Tibial artery (tissue), 4 donors: ENCODE measurements around the gene CYSLTR2.

Experiments used
- DNase-seq, 2 donors: peaks; one replicate each; pipeline ENCODE4 v3.0.0-alpha.2; 2019
- H3K27ac ChIP-seq, 2 donors: fragments of 200-600 bp; sonication (generic) in 1 of 2; 1 replicate in 1 of 2; 2 replicates in 1 of 2; pipeline ENCODE4 v1.5.1; 2018 to 2019; ENCODE audit warnings: mild to moderate bottlenecking in 1 of 2
- H3K27me3 ChIP-seq, 2 donors: fragments of 200-600 bp; sonication (generic) in 1 of 2; one replicate each; pipeline versions ENCODE4 v1.5.1 to v1.6.0; 2016 to 2019
- H3K36me3 ChIP-seq, 3 donors: fragments of 200-600 bp; sonication (generic) in 2 of 3; one replicate each; pipeline ENCODE4 v1.5.1; 2016 to 2019; ENCODE audit warnings: mild to moderate bottlenecking in 2 of 3
- H3K4me1 ChIP-seq, 4 donors: fragments of 200-600 bp; sonication (generic) in 2 of 4; 1 replicate in 3 of 4; 2 replicates in 1 of 4; pipeline ENCODE4 v1.5.1; 2016 to 2019
- H3K4me3 ChIP-seq, 2 donors: fragments of 200-600 bp; sonication (generic) in 1 of 2; 1 replicate in 1 of 2; 2 replicates in 1 of 2; pipeline ENCODE4 v1.5.1; 2018 to 2019; ENCODE audit warnings: mild to moderate bottlenecking in 2 of 2
- H3K9me3 ChIP-seq, 3 donors: fragments of 200-600 bp; sonication (generic) in 1 of 3; one replicate each; pipeline ENCODE4 v1.5.1; 2016 to 2019
- intact Hi-C: fragments of 100-400 bp; cut with DNase I; formaldehyde crosslinking; loops from one replicate; pipeline ENCODE4 v1.15.0; 2023; ENCODE audit warnings: low total_unique reads
- TF ChIP-seq, protein P1 (sequence below), 2 experiments: fragments of 200-600 bp in 1 of 2; fragments of 450-650 bp in 1 of 2; IDR thresholded peaks; one replicate each; pipeline ENCODE4 v1.5.1; 2017 to 2019; ENCODE audit warnings: antibody characterized with exemption in 2 of 2, mild to moderate bottlenecking in 1 of 2, moderate library complexity in 1 of 2

CYSLTR2 gene

DNA sequence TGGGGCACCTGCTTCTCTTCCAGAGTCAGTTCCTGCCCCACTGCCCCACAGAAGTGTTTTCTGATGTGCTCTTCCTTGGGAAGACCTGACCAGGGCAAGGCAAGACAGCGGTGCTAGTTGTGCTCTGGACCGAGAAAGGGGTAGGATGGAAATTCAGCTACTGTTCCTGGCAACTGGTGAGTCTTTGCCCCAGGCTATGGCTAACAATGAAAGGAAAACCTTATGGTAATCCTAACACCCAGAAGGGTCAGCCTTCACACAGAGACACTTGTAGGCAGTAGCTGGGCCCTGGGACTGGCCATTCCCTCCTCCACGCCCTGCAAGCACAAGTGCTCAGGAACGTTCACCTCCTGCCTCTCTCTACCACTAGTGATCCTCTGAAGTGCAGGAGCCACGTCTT lies 9.6 kb upstream of the CYSLTR2 start:
- intact Hi-C loops = no loop called here
- H3K4me3 ChIP-seq = no peak overlapping the region
- H3K27ac ChIP-seq = no peak overlapping the region
- no peaks in the 10 kb centered on the region for H3K36me3 ChIP-seq
- no peaks in the 10 kb centered on the region for H3K4me1 ChIP-seq
- H3K27me3 ChIP-seq = peaks cover 0 to 4% of the 10 kb centered on the region in 2 donors
- TF ChIP-seq, protein P1, sequence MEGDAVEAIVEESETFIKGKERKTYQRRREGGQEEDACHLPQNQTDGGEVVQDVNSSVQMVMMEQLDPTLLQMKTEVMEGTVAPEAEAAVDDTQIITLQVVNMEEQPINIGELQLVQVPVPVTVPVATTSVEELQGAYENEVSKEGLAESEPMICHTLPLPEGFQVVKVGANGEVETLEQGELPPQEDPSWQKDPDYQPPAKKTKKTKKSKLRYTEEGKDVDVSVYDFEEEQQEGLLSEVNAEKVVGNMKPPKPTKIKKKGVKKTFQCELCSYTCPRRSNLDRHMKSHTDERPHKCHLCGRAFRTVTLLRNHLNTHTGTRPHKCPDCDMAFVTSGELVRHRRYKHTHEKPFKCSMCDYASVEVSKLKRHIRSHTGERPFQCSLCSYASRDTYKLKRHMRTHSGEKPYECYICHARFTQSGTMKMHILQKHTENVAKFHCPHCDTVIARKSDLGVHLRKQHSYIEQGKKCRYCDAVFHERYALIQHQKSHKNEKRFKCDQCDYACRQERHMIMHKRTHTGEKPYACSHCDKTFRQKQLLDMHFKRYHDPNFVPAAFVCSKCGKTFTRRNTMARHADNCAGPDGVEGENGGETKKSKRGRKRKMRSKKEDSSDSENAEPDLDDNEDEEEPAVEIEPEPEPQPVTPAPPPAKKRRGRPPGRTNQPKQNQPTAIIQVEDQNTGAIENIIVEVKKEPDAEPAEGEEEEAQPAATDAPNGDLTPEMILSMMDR (IDR thresholded peaks at IDR 0.05) = no peak
- no peak for DNase-seq
- H3K9me3 ChIP-seq = no peaks in the 10 kb centered on the region

DNA sequence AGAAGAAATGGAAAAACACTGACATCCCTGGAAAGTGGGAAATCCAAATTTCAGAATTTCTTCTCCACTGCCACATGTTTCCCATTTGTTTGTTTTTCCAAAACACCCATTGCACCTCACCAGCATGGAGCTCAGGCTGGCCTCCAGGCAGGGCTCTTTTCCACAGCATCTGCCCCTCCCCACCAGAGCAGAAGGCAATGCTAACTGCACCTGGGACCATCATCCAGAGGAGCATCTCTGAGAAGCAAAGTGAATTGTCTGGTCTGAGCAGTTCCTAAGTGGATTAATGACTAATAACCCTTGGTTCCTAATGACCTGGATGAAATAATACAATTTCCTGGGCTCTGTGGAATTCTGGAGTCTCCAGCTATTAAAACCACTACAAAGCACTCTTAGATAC lies 8.8 kb upstream of the CYSLTR2 start:
- TF ChIP-seq, protein P1 (IDR thresholded peaks at IDR 0.05) = no peak
- no peak overlapping the region for H3K27ac ChIP-seq

DNA sequence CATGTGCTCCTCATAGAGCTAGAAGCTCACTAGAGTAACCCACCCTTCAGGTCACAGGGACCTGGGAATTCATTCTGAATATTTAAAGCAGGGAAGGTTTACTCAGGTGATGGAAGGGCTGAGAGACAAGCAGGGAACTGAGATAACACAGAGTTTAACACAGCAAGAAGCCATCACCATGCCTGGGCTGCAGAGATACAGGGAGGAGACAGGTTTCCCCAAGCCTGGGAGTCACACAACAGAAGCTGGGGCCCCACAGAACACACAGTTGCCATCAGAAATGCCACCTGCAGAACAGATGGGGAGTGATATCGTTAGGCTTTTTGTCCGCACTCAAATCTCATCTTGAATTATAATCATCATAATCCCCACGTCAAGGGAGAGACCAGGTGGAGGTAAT lies 7.9 kb upstream of the CYSLTR2 start:
- Histone ChIP-seq H3K27me3 (peaks cover 0 to 4% of the 10 kb centered on the region in 2 donors), H3K36me3 (no peaks in the 10 kb centered on the region), H3K4me3 (no peak overlapping the region), H3K9me3 (no peaks in the 10 kb centered on the region), H3K4me1 (no peaks in the 10 kb centered on the region), H3K27ac (no peak overlapping the region)
- intact Hi-C loops = no loop called here
- TF ChIP-seq, protein P1 (IDR thresholded peaks at IDR 0.05) = no peak
- no peak for DNase-seq

More for the DNA sequence above, 8.8 kb upstream of the CYSLTR2 start:
- H3K36me3 ChIP-seq = no peaks in the 10 kb centered on the region
- H3K27me3 ChIP-seq = peaks cover 0 to 4% of the 10 kb centered on the region in 2 donors
- no peaks in the 10 kb centered on the region for H3K4me1 ChIP-seq
- no peak overlapping the region for H3K4me3 ChIP-seq
- no peaks in the 10 kb centered on the region for H3K9me3 ChIP-seq
- DNase-seq = no peak
- intact Hi-C loops = no loop called here

DNA sequence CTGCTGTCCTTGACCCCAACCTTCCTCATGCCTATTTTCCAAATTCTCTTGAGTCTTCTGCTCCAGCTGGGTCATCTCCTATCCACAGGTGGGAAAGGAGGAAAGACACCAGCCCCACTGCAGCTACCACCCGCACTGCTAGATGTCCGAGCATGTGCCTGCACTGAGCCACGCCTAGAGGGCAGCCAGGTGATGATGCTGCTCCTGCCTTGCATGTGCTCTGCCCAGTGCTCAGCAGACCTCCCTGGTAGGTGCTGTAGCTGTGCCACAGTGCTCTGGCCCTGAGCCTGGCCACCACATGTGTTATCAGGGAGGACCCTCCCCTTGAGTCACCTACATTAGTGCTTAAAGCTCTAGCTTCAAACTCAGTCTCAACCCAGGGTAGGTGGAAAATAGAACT lies 6.9 kb upstream of the CYSLTR2 start:
- no peaks in the 10 kb centered on the region for H3K9me3 ChIP-seq
- DNase-seq = no peak
- intact Hi-C loops = no loop called here
- no peaks in the 10 kb centered on the region for H3K4me1 ChIP-seq
- no peak overlapping the region for H3K4me3 ChIP-seq
- H3K27ac ChIP-seq = no peak overlapping the region
- H3K36me3 ChIP-seq = no peaks in the 10 kb centered on the region
- TF ChIP-seq, protein P1 (IDR thresholded peaks at IDR 0.05) = no peak
- peaks cover 0 to 4% of the 10 kb centered on the region in 2 donors for H3K27me3 ChIP-seq

DNA sequence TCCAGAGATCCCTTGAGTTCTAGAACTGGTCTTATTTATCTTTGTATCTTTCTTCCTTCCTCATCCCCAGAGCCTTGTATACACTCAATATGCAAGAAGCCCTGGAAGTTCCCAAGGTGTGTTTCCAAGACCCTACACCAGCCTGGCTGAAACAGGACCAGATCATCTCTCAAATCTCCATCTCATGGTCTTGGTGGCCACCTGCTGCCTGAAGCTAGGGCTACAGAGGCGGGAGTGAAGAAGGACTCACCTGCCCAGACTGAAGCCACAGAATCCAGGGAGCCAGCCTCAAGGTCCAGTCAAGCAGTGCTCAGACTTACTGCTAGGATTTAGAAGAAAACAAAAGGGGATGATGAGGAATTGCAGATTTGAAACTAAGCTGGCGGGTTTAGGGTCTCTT lies 6.1 kb upstream of the CYSLTR2 start:
- H3K4me3 ChIP-seq = no peak overlapping the region
- no peak overlapping the region for H3K27ac ChIP-seq
- intact Hi-C loops = no loop called here
- peaks cover 0 to 4% of the 10 kb centered on the region in 2 donors for H3K27me3 ChIP-seq
- no peaks in the 10 kb centered on the region for H3K36me3 ChIP-seq
- TF ChIP-seq, protein P1 (IDR thresholded peaks at IDR 0.05) = no peak
- DNase-seq = no peak
- H3K4me1 ChIP-seq = no peaks in the 10 kb centered on the region
- H3K9me3 ChIP-seq = no peaks in the 10 kb centered on the region

DNA sequence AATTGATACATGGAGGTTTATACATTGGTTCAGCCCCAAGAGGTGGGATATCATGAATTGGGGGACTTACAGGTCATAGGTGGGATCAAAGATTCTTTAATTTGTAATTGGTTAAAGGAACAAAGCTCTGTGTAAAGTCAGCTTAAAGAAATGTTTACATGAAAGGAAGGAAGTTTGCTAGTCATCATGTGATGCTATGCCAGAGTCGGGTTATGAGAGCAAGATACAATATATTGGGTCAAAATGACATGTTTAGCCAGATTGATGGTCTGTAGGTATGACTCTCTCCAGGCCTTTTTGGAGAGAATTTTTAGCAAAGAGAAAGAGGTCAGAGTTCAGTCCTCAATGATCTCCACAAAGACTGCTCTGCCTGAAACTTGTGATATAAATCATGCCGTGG lies 5.3 kb upstream of the CYSLTR2 start:
- Histone ChIP-seq H3K27ac (no peak overlapping the region), H3K9me3 (no peaks in the 10 kb centered on the region), H3K4me1 (peaks cover 0 to 3% (median 0%) of the 10 kb centered on the region in 4 donors), H3K27me3 (peaks cover 0 to 4% of the 10 kb centered on the region in 2 donors), H3K4me3 (no peak overlapping the region), H3K36me3 (no peaks in the 10 kb centered on the region)
- TF ChIP-seq, protein P1 (IDR thresholded peaks at IDR 0.05) = no peak
- DNase-seq = no peak
- intact Hi-C loops = no loop called here
